Panc1 (cell line): ENCODE measurements around the gene ST3GAL4. TPM values are rescaled to one million over a fixed set of nuclear protein-coding genes. Genes with fewer than 3 reads are reported as not detected.

ENCODE experiments used
- ATAC-seq: fragments of 200-7000 bp; cut with Tn5 transposase; 2 replicates; pipeline ENCODE4 v1.9.1; 2020; ENCODE audit warnings: mild to moderate bottlenecking, moderate library complexity
- BruUV-seq: library from RNA; stranded (reverse); fragments of 400-500 nt; replicated peaks from 2 replicates; lab custom pipeline; 2021; lab: Mats Ljungman, UMichigan
- CTCF ChIA-PET: fragments of 300-600 bp; sonication (Branson Sonifier 250); formaldehyde crosslinking; loops from one replicate; lab custom pipeline; 2022; ENCODE audit warnings: antibody characterized with exemption; lab: Charles Lee
- POLR2A ChIA-PET: fragments of 300-600 bp; sonication (Branson Sonifier 250); formaldehyde crosslinking; loops from one replicate; lab custom pipeline; 2022; ENCODE audit warnings: antibody characterized with exemption; lab: Charles Lee
- DNase-seq: peaks from one replicate; pipeline ENCODE4 v3.0.0-alpha.2; 2010; ENCODE audit warnings: low read depth, low spot score
- H3K27ac ChIP-seq: 2 replicates; pipeline ENCODE4 v1.5.1; 2011; ENCODE audit warnings: mild to moderate bottlenecking, low read length, inconsistent platforms
- H3K27me3 ChIP-seq: fragments of 200-500 bp; sonication (Bioruptor generic); 2 replicates; pipeline ENCODE4 v1.6.0; 2014; ENCODE audit warnings: low read length, inconsistent platforms; ENCODE audit not compliant: control insufficient read depth, insufficient read depth
- H3K36me3 ChIP-seq: fragments of 200-500 bp; sonication (Bioruptor generic); 2 replicates; pipeline ENCODE4 v1.5.1; 2014; ENCODE audit warnings: inconsistent platforms, mild to moderate bottlenecking, low read length, moderate library complexity; ENCODE audit not compliant: control insufficient read depth, insufficient read depth
- H3K4me1 ChIP-seq: 2 replicates; pipeline ENCODE4 v1.5.1; 2011; ENCODE audit warnings: inconsistent platforms, mild to moderate bottlenecking, low read length, moderate library complexity; ENCODE audit not compliant: control insufficient read depth, insufficient read depth
- H3K4me3 ChIP-seq, 2 experiments: 2 replicates each; pipeline ENCODE4 v1.5.1; 2011 to 2012; ENCODE audit warnings: low read depth in 2 of 2, low read length in 2 of 2, mild to moderate bottlenecking in 2 of 2, inconsistent platforms in 1 of 2, moderate library complexity in 1 of 2
- H3K9me3 ChIP-seq: fragments of 200-500 bp; sonication (Bioruptor generic); 2 replicates; pipeline ENCODE4 v1.5.1; 2014; ENCODE audit warnings: low read depth, mild to moderate bottlenecking, inconsistent platforms, low read length, moderate library complexity; ENCODE audit not compliant: control insufficient read depth, insufficient read depth
- CTCF ChIP-seq: fragments of 450-650 bp; IDR thresholded peaks from 2 replicates; pipeline ENCODE4 v1.5.1; 2017; ENCODE audit warnings: mild to moderate bottlenecking
- POLR2AphosphoS5 ChIP-seq: IDR thresholded peaks from 2 replicates; pipeline ENCODE4 v1.6.1; 2012; ENCODE audit warnings: mild to moderate bottlenecking, low read depth, low read length, moderate library complexity
- REST ChIP-seq, 2 experiments: IDR thresholded peaks; 2 replicates each; pipeline ENCODE4 v1.6.1; 2011 to 2012; ENCODE audit warnings: low read depth in 2 of 2, control low read depth in 1 of 2, low read length in 1 of 2, mild to moderate bottlenecking in 1 of 2, moderate library complexity in 1 of 2; ENCODE audit not compliant: insufficient read depth in 1 of 2
- SIN3A ChIP-seq: IDR thresholded peaks from 2 replicates; pipeline ENCODE4 v1.6.1; 2012; ENCODE audit warnings: low read depth, mild to moderate bottlenecking, low read length, moderate library complexity, borderline replicate concordance; ENCODE audit not compliant: insufficient read depth
- TCF7L2 ChIP-seq: IDR thresholded peaks from 2 replicates; pipeline ENCODE4 v1.6.1; 2011; ENCODE audit warnings: mild to moderate bottlenecking, low read depth, low read length, inconsistent platforms
- in situ Hi-C: cut with HindIII; loops from 2 replicates; pipeline ENCODE4 v1.10.0; 2016; ENCODE audit warnings: low sequenced_read_pairs, low pct_unique_long_range_greater_than_20kb
- intact Hi-C: fragments of 100-400 bp; cut with micrococcal nuclease; formaldehyde crosslinking; loops from one replicate; pipeline ENCODE4 v1.10.0; 2022; ENCODE audit not compliant: unreplicated experiment
- total RNA-seq: library from RNA; stranded (reverse); gene quantifications from one replicate; pipeline ENCODE4 v1.2.1, GENCODE V29; 2021; ENCODE audit not compliant: unreplicated experiment

Gene ST3GAL4
- total RNA-seq, 1 experiment from 2014 or later, result 56.6 TPM

DNA sequence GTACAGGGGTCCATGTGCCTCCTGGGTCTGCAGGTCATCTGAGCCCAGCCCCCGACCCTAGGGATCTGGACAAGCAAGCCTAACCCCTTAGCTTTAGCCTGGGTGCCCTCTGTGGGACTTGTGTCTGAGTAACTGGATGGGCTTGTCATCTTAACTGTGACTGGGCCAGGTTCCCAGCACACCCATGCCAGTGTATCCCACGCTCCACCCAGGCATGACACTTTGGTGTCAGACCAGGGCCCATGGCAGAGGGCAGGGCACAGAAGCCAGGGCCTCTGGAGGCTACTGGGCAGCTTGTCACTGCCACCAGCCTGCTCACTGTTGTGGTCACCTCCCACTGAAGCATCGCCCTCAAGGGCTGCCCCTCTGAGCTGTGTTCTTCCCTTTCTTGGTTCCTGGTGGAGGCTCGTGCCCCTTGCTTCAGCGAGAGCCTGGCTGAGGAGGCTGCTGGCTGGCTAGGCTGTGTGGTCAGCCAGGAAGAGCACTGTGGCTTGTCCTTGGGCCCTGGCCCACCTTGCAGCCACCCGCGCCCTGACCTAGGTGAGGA, 80.8 kb downstream of the ST3GAL4 start:
- no peaks in the 10 kb centered on the region for H3K36me3 ChIP-seq
- no peak for TF ChIP-seq POLR2AphosphoS5
- TF ChIP-seq TCF7L2, result no peak
- TF ChIP-seq SIN3A, result no peak
- TF ChIP-seq CTCF, result no peak
- no peak for TF ChIP-seq REST (IDR thresholded peaks at IDR 0.05; ENCODE audit: insufficient read depth in 1 of 2, low read depth in 2 of 2, low read length in 1 of 2)
- DNase-seq, result no peak
- POLR2A ChIA-PET, result no interaction called here
- H3K9me3 ChIP-seq, result no peaks in the 10 kb centered on the region
- ATAC-seq, result no peak
- H3K27me3 ChIP-seq, result no peaks in the 10 kb centered on the region
- intact Hi-C loops, result no loop called here
- H3K4me1 ChIP-seq, result peaks cover 8% of the 10 kb centered on the region; the same call in 1 of the 2 replicates
- in situ Hi-C loops, result no loop called here
- BruUV-seq, result no TSS peak
- CTCF ChIA-PET, result no interaction called here
- no peak overlapping the region for H3K27ac ChIP-seq
- no peak overlapping the region for H3K4me3 ChIP-seq

- Histone ChIP-seq H3K4me1 (peaks cover 8% of the 10 kb centered on the region; the same call in 1 of the 2 replicates), H3K4me3 (no peak overlapping the region), H3K36me3 (no peaks in the 10 kb centered on the region), H3K27me3 (no peaks in the 10 kb centered on the region), H3K9me3 (no peaks in the 10 kb centered on the region), H3K27ac (no peak overlapping the region)
- ATAC-seq, result no peak
- POLR2A ChIA-PET, result no interaction called here
- TF ChIP-seq CTCF (no peak), TCF7L2 (no peak), POLR2AphosphoS5 (no peak), SIN3A (no peak), REST (IDR thresholded peaks at IDR 0.05; ENCODE audit: insufficient read depth in 1 of 2, low read depth in 2 of 2, low read length in 1 of 2) (no peak)
- in situ Hi-C loops, result no loop called here
- intact Hi-C loops, result no loop called here
- no TSS peak for BruUV-seq
- CTCF ChIA-PET, result no interaction called here
- no peak for DNase-seq
Observed at GRCh38 chr11:126437731-126438130, 82.2 kb downstream of the ST3GAL4 start.
